Measurements from ENCODE around the gene LDHD. TPM values are rescaled to one million over a fixed set of nuclear protein-coding genes. Genes with fewer than 3 reads are reported as not detected.

LDHD gene
- total and polyA plus RNA-seq, 4 donors, result 5.5 to 6.8 (median 5.6) TPM

DNA sequence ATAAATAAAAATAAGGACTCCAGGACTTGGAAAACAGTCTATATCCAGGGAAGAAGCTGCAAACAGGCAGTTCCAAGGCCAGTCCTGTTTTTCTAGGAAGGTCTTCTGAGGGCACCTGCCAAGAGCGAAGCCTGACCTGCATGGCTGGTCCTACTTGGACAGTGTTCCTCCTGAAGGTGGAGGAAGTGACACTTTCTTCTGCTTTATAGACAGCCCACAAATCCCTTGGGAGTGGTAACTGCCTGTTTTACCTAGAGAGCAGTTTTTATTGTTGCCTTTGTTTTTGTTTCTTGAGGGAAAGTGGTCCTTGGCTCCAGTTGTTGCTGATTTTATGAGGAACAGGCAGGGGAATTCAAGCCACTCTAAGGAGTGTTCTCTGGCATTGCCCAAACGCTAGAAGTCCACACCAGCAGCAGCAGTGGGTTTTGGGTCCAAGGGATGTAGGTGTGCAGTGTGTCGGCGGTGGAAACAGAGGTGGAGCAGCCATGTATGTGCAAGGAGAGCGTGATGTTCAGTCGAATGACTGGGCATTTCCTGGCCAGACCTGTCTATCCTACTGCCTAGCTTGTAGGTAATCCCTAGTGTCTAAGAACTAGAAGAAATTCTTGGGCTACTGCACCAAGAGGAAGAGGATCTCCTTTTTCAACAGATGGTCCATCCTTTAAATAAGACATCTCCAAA lies 35.3 kb downstream of the LDHD start:
- 83 to 86% methylated on average over 6 of the region's 6 CpGs for WGBS, 2 donors
- Histone ChIP-seq H3K4me3 (ENCODE audit: low read length in 2 of 2) (no peak overlapping the region), H3K27me3 (ENCODE audit: control insufficient read depth in 1 of 2, insufficient read depth in 2 of 2, low read length in 1 of 2) (no peaks in the 10 kb centered on the region), H3K36me3 (ENCODE audit: control insufficient read depth in 1 of 2, insufficient read depth in 2 of 2, low read length in 1 of 2) (no peaks in the 10 kb centered on the region), H3K9me3 (ENCODE audit: control insufficient read depth, low read length) (no peaks in the 10 kb centered on the region), H3K4me1 (ENCODE audit: control insufficient read depth in 1 of 2, insufficient read depth in 2 of 2, low read length in 2 of 2) (peaks cover 0 to 5% of the 10 kb centered on the region in 2 donors), H3K27ac (ENCODE audit: low read depth in 1 of 2, low read length in 2 of 2) (no peak overlapping the region)
- DNase-seq, result no peak
- no peak for ATAC-seq (ENCODE audit: low FRiP score)
- intact Hi-C loops (cut with DNase I), result no loop called here

DNA sequence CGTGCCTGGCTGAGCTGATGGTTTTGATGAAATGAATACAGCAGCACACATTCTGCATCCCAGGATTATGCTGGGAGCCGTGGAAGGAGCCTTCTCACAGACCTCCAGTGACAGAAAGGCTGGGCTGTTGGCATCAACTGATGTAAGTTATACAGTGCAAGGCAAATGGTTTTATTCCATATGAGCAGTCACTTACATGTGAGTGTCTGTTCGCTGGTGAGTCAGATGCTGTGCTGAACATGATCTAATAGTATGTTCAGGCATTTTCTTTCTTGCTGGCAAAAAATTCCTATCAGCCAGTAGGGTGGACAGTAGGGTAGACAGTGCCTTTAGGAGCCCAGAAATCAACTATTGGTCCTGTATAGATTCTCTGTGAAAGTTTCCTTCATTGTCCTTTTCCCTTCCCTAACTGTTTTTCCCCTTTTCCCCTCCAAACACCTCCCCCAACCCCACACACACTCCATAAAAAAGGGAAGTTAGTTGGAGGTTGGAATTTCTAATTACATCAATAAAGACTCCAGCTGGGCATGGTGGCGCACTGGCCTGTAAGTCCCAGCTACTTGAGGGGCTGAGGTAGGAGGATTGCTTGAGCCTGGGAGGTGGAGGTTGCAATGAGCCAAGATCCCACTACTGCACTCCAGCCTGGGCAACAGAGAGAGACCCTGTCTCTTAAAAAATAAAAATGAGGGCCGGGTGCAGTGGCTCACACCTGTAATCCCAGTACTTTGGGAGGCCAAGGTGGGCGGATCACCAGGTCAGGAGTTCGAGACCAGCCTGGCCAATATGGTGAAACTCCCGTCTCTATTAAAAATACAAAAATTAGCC lies 36.2 kb downstream of the LDHD start:
- no peaks in the 10 kb centered on the region for H3K36me3 ChIP-seq (ENCODE audit: control insufficient read depth in 1 of 2, insufficient read depth in 2 of 2, low read length in 1 of 2)
- H3K9me3 ChIP-seq (ENCODE audit: control insufficient read depth, low read length), result no peaks in the 10 kb centered on the region
- peaks cover 0 to 5% of the 10 kb centered on the region in 2 donors for H3K4me1 ChIP-seq (ENCODE audit: control insufficient read depth in 1 of 2, insufficient read depth in 2 of 2, low read length in 2 of 2)
- no peaks in the 10 kb centered on the region for H3K27me3 ChIP-seq (ENCODE audit: control insufficient read depth in 1 of 2, insufficient read depth in 2 of 2, low read length in 1 of 2)
- intact Hi-C loops (cut with DNase I), result no loop called here
- H3K4me3 ChIP-seq (ENCODE audit: low read length in 2 of 2), result no peak overlapping the region
- DNase-seq, result no peak
- H3K27ac ChIP-seq (ENCODE audit: low read depth in 1 of 2, low read length in 2 of 2), result no peak overlapping the region
- no peak for ATAC-seq (ENCODE audit: low FRiP score)
- WGBS, 2 donors, result 93 to 95% methylated on average over 8 of the region's 8 CpGs

DNA sequence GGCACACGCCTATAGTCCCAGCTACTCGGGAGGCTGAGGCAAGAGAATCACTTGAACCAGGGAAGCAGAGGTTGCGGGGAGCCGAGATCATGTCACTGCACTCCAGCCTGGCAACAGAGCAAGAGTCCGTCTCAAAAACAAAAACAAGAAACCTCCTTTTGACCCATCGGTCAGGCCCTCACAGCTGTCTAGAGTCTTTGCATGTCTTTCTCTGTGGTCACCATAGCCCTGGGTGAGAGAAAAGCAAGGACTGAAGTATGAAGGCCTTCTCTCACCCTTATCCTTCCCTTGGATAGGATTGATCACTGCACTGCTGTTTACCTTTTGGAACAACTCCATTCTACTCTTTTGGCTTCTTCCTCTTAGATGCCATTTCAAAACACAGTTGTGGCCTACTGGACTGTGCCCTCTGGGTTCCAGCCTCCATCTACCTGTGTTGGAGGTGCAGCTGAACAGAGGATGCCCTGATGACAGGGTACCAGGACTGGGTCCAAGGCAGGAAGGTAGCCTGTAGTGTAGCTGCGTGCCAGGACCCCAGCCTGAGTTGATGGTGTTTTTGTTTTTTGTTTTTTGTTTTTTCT lies 37.1 kb downstream of the LDHD start:
- H3K9me3 ChIP-seq (ENCODE audit: control insufficient read depth, low read length), result no peaks in the 10 kb centered on the region
- intact Hi-C loops (cut with DNase I), result no loop called here
- H3K4me1 ChIP-seq (ENCODE audit: control insufficient read depth in 1 of 2, insufficient read depth in 2 of 2, low read length in 2 of 2), result peaks cover 0 to 5% of the 10 kb centered on the region in 2 donors
- DNase-seq, result no peak
- 94 to 97% methylated on average over 7 of the region's 7 CpGs for WGBS, 2 donors
- ATAC-seq (ENCODE audit: low FRiP score), result no peak
- no peaks in the 10 kb centered on the region for H3K36me3 ChIP-seq (ENCODE audit: control insufficient read depth in 1 of 2, insufficient read depth in 2 of 2, low read length in 1 of 2)
- no peak overlapping the region for H3K27ac ChIP-seq (ENCODE audit: low read depth in 1 of 2, low read length in 2 of 2)
- no peaks in the 10 kb centered on the region for H3K27me3 ChIP-seq (ENCODE audit: control insufficient read depth in 1 of 2, insufficient read depth in 2 of 2, low read length in 1 of 2)
- no peak overlapping the region for H3K4me3 ChIP-seq (ENCODE audit: low read length in 2 of 2)

DNA sequence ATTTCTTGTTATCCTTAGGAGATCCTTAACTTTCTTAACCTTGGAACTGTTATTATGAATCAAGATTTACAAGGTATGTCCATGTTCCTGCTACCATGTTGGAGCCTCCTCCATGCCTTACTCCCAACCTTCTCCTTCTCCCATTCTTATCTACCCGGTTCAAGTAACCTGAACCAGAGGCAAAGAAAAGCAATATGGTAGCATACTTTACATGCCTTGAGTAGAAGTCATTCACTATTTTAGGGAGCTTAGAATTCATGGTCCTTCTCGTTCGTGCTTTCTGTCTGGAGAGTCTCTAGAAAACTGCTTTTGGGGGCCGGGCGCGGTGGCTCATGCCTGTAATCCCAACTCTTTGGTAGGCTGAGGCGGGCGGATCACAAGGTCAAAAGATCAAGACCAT lies 37.7 kb downstream of the LDHD start:
- Histone ChIP-seq H3K36me3 (ENCODE audit: control insufficient read depth in 1 of 2, insufficient read depth in 2 of 2, low read length in 1 of 2) (no peaks in the 10 kb centered on the region), H3K27me3 (ENCODE audit: control insufficient read depth in 1 of 2, insufficient read depth in 2 of 2, low read length in 1 of 2) (no peaks in the 10 kb centered on the region), H3K9me3 (ENCODE audit: control insufficient read depth, low read length) (no peaks in the 10 kb centered on the region), H3K4me3 (ENCODE audit: low read length in 2 of 2) (no peak overlapping the region), H3K27ac (ENCODE audit: low read depth in 1 of 2, low read length in 2 of 2) (no peak overlapping the region), H3K4me1 (ENCODE audit: control insufficient read depth in 1 of 2, insufficient read depth in 2 of 2, low read length in 2 of 2) (peaks cover 0 to 5% of the 10 kb centered on the region in 2 donors)
- WGBS, 2 donors, result 67 to 71% methylated on average over 8 of the region's 8 CpGs
- ATAC-seq (ENCODE audit: low FRiP score) (no peak), DNase-seq (no peak)
- intact Hi-C loops (cut with DNase I), result no loop called here

DNA sequence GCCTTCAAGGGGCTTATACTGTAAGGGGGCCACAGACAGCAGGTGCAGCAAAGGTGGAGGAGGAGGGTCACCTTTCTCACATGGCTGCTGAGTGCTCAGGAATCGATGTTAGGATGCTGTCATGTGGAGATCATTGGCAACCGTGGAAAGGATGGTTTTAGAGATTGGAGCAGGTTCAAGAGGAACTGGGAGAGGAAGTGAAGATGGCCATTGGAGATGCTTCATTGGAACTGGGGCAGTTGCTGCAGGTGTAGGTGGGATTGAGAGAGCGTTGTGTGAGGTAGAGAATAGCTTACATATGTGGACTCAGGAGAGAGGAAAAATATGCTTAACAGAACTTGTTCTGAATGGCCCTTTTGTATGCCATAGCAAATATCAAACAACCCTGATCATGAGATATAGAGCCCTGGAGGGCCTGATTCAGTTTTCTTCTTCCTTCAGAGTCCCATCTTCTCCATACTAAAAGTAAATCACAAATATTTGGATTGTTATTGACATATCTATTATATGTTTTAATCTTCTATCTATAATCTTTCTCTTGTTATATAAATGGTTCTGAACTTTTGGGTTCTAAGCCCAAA lies 40.8 kb downstream of the LDHD start:
- no peaks in the 10 kb centered on the region for H3K4me1 ChIP-seq (ENCODE audit: control insufficient read depth in 1 of 2, insufficient read depth in 2 of 2, low read length in 2 of 2)
- no peaks in the 10 kb centered on the region for H3K36me3 ChIP-seq (ENCODE audit: control insufficient read depth in 1 of 2, insufficient read depth in 2 of 2, low read length in 1 of 2)
- DNase-seq, result no peak
- no peaks in the 10 kb centered on the region for H3K9me3 ChIP-seq (ENCODE audit: control insufficient read depth, low read length)
- intact Hi-C loops (cut with DNase I), result no loop called here
- ATAC-seq (ENCODE audit: low FRiP score), result no peak
- H3K27me3 ChIP-seq (ENCODE audit: control insufficient read depth in 1 of 2, insufficient read depth in 2 of 2, low read length in 1 of 2), result no peaks in the 10 kb centered on the region
- no peak overlapping the region for H3K4me3 ChIP-seq (ENCODE audit: low read length in 2 of 2)
- 94 to 95% methylated on average over 3 of the region's 3 CpGs for WGBS, 2 donors
- no peak overlapping the region for H3K27ac ChIP-seq (ENCODE audit: low read depth in 1 of 2, low read length in 2 of 2)

DNA sequence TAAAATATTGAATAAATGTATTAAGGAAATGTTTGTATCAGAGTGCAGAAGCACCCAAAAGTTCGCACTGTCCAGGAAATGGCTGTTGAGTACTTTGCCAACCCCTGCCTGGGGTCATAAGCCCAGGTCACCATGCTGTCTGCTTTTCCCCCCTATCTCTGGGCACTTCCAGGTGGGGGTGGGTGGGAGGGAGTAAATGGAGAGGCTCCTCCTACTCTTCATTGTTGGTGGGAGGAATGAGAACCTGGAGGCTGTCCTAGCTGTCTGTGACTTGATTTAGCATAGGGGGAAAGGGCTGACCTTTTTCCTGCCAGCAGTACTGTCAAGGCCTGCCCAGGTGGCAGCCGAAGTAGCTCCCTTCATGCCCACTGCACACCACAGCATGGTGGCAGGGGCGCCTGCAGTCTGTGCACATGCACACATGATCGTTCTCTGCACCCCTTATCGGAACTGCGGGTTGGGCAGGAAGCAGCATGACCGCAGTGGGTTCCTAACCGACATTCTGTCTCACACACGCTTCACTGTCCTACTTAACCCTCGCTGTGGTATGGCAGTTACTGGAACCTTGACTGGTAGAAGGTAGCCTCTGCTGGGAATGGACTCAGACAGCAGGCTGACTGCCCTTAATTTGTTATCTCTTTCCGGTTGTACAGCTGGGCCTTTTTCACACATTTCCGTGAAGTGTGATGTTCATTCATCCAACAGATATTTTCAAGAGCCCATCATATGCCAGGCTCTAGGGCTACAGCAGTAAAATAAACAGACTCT lies 41.5 kb downstream of the LDHD start:
- Histone ChIP-seq H3K4me1 (ENCODE audit: control insufficient read depth in 1 of 2, insufficient read depth in 2 of 2, low read length in 2 of 2) (no peaks in the 10 kb centered on the region), H3K27ac (ENCODE audit: low read depth in 1 of 2, low read length in 2 of 2) (no peak overlapping the region), H3K36me3 (ENCODE audit: control insufficient read depth in 1 of 2, insufficient read depth in 2 of 2, low read length in 1 of 2) (no peaks in the 10 kb centered on the region), H3K27me3 (ENCODE audit: control insufficient read depth in 1 of 2, insufficient read depth in 2 of 2, low read length in 1 of 2) (no peaks in the 10 kb centered on the region), H3K4me3 (ENCODE audit: low read length in 2 of 2) (no peak overlapping the region), H3K9me3 (ENCODE audit: control insufficient read depth, low read length) (no peaks in the 10 kb centered on the region)
- WGBS, 2 donors, result 88% methylated on average over 12 of the region's 12 CpGs
- no peak for DNase-seq
- intact Hi-C loops (cut with DNase I), result no loop called here
- peak; percentile 44 for ATAC-seq (ENCODE audit: low FRiP score)

DNA sequence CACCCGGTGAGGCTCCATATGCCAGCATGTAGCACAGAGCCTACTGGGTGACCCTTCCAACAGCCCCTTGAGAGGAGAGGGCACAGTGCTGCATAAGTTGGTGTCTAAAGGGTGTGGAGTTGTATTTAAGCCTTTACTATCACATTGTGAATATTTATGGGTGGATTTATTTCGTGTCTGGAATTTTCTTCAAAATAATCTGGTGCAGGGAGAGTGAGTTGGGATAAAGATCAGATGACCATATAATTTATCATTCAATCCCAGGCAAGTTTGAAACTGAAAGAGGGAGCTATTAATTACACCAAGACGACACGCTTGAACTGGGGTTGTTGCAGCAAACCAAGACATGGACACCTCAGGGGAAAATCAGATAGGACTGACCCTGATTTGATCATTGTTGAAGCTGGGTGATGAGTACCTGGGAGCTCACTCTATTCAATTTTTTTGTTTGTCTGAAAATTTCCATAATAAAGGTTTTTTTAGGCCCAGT lies 42.2 kb downstream of the LDHD start:
- DNase-seq (no peak), ATAC-seq (ENCODE audit: low FRiP score) (no peak)
- intact Hi-C loops (cut with DNase I), result no loop called here
- no peaks in the 10 kb centered on the region for H3K9me3 ChIP-seq (ENCODE audit: control insufficient read depth, low read length)
- no peaks in the 10 kb centered on the region for H3K4me1 ChIP-seq (ENCODE audit: control insufficient read depth in 1 of 2, insufficient read depth in 2 of 2, low read length in 2 of 2)
- H3K27ac ChIP-seq (ENCODE audit: low read depth in 1 of 2, low read length in 2 of 2), result no peak overlapping the region
- no peaks in the 10 kb centered on the region for H3K27me3 ChIP-seq (ENCODE audit: control insufficient read depth in 1 of 2, insufficient read depth in 2 of 2, low read length in 1 of 2)
- no peak overlapping the region for H3K4me3 ChIP-seq (ENCODE audit: low read length in 2 of 2)
- 90 to 94% methylated on average over 4 of the region's 4 CpGs for WGBS, 2 donors
- no peaks in the 10 kb centered on the region for H3K36me3 ChIP-seq (ENCODE audit: control insufficient read depth in 1 of 2, insufficient read depth in 2 of 2, low read length in 1 of 2)

DNA sequence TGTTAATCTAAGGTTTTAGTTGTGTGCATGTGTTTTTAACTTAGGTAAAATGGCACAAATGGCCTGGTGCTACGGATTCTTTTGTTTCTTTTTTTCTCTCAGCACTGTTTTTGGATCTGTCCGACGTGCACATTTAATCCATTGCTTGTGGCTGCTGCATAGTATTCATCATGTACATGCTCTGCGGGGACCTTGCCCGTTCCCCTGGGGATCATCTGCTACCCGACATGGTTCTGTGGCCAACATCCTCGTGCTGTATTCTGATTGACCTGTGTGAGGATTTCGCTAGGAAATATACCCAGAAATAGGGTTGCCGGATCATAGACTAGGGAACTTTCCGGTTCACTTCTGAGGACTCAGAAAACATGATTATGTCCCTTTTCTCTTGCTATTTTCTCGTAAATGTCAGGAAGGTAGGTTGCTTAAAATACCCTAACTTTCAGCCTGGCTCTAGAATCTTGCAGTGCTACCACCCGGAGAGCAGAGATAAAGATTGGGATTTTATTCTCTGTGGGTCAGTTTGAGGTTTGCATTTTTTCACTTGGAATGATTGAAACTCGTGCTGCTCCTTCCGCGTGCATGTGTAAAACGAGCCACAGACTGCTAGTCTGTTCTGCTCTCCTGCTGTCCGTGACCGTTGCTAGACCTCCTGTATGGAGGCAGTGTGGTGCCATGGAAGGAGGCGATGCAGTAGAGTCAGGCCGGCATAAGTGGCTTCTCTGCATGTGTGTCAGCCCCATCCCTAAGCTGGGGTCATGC lies 42.9 kb downstream of the LDHD start:
- peak; percentile 40 for ATAC-seq (ENCODE audit: low FRiP score)
- intact Hi-C loops (cut with DNase I), result no loop called here
- H3K27ac ChIP-seq (ENCODE audit: low read depth in 1 of 2, low read length in 2 of 2), result no peak overlapping the region
- no peak for DNase-seq
- H3K4me1 ChIP-seq (ENCODE audit: control insufficient read depth in 1 of 2, insufficient read depth in 2 of 2, low read length in 2 of 2), result no peaks in the 10 kb centered on the region
- no peaks in the 10 kb centered on the region for H3K36me3 ChIP-seq (ENCODE audit: control insufficient read depth in 1 of 2, insufficient read depth in 2 of 2, low read length in 1 of 2)
- WGBS, 2 donors, result 54 to 62% methylated on average over 20 of the region's 20 CpGs
- H3K27me3 ChIP-seq (ENCODE audit: control insufficient read depth in 1 of 2, insufficient read depth in 2 of 2, low read length in 1 of 2), result no peaks in the 10 kb centered on the region
- H3K9me3 ChIP-seq (ENCODE audit: control insufficient read depth, low read length), result no peaks in the 10 kb centered on the region
- H3K4me3 ChIP-seq (ENCODE audit: low read length in 2 of 2), result no peak overlapping the region
